ENCODE results near the gene DES. TPM values are rescaled to one million over a fixed set of nuclear protein-coding genes. Genes with fewer than 3 reads are reported as not detected.
A peak's percentile ranks its signal among the peaks of the same experiment; 100 is the strongest.

Gene DES
- total and polyA plus RNA-seq, 2 of the 13 experiments (the other 11 are each of a cell fraction or from before 2014, with no cell fraction given) = not detected

DNA sequence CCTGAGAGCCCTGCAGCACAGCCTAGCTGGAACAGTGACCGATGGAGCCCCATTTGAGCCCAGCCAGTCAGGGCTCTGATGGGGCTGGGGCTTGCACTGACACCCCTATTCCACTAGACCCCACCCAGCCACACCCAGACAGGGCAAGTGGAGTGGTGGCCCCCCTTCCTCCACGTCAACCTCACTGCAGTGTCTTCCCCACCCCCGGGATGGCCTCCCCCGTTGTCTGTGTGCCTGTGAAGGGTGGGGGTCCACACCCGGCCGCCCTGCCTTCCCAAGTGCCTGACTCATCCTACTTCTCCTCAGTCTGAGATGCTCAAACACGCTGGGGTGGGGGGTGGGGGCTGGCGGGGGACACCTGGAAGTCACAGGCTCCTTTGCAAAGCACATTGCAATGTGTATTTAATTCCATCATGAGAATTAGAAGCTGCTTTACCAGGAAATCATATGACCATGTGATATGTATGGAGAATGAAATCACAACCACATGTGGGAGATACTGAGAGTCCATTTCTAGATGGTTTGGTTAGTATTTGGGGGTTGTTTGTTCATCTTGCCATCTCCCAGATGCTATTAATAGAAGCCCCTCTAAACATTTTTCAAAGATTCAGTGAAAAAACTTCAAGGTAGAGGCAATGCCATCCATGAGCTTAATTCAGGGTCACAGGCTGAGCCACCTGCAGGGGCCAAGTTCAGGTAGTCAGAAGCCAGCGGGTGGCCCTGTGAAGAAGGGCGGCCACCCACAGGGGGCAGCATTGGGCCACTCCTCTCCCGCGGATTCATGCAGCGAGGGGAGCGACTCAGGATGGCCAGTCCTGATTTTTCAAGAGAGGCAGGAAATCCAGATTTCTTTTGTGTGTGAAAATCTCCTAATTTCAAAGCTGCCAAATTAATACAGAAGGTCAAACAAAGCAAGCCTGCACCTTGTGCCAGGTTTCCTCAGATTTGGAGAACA is 57.8 kb downstream of the DES start (continued):
- TF ChIP-seq, protein P1, sequence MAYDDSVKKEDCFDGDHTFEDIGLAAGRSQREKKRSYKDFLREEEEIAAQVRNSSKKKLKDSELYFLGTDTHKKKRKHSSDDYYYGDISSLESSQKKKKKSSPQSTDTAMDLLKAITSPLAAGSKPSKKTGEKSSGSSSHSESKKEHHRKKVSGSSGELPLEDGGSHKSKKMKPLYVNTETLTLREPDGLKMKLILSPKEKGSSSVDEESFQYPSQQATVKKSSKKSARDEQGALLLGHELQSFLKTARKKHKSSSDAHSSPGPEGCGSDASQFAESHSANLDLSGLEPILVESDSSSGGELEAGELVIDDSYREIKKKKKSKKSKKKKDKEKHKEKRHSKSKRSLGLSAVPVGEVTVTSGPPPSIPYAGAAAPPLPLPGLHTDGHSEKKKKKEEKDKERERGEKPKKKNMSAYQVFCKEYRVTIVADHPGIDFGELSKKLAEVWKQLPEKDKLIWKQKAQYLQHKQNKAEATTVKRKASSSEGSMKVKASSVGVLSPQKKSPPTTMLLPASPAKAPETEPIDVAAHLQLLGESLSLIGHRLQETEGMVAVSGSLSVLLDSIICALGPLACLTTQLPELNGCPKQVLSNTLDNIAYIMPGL (CRISPR knock-in tag; IDR thresholded peaks at IDR 0.05; ENCODE audit: borderline replicate concordance in 1 of 2, low read depth in 1 of 2) = peak in 1 of 2 experiments; percentile 30; a peak in 1 of 4 replicates
- TF ChIP-seq HNRNPH1 (optimal IDR thresholded peaks at IDR 0.05; ENCODE audit: low read depth, low read length) = no peak
- TF ChIP-seq TBX2 (CRISPR knock-in tag; IDR thresholded peaks at IDR 0.05; ENCODE audit: borderline replicate concordance) = no peak
- TF ChIP-seq HNRNPL (IDR thresholded peaks at IDR 0.05; ENCODE audit: low read depth, low read length) = no peak
- TF ChIP-seq, protein P2, sequence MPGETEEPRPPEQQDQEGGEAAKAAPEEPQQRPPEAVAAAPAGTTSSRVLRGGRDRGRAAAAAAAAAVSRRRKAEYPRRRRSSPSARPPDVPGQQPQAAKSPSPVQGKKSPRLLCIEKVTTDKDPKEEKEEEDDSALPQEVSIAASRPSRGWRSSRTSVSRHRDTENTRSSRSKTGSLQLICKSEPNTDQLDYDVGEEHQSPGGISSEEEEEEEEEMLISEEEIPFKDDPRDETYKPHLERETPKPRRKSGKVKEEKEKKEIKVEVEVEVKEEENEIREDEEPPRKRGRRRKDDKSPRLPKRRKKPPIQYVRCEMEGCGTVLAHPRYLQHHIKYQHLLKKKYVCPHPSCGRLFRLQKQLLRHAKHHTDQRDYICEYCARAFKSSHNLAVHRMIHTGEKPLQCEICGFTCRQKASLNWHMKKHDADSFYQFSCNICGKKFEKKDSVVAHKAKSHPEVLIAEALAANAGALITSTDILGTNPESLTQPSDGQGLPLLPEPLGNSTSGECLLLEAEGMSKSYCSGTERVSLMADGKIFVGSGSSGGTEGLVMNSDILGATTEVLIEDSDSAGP (CRISPR knock-in tag; IDR thresholded peaks at IDR 0.05; ENCODE audit: borderline replicate concordance) = no peak
- TF ChIP-seq XRCC5 (optimal IDR thresholded peaks at IDR 0.05; ENCODE audit: low read length) = peak; percentile 89
- TF ChIP-seq, protein P3, sequence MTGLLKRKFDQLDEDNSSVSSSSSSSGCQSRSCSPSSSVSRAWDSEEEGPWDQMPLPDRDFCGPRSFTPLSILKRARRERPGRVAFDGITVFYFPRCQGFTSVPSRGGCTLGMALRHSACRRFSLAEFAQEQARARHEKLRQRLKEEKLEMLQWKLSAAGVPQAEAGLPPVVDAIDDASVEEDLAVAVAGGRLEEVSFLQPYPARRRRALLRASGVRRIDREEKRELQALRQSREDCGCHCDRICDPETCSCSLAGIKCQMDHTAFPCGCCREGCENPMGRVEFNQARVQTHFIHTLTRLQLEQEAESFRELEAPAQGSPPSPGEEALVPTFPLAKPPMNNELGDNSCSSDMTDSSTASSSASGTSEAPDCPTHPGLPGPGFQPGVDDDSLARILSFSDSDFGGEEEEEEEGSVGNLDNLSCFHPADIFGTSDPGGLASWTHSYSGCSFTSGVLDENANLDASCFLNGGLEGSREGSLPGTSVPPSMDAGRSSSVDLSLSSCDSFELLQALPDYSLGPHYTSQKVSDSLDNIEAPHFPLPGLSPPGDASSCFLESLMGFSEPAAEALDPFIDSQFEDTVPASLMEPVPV (CRISPR knock-in tag; IDR thresholded peaks at IDR 0.05) = no peak
- TF ChIP-seq ZNF501 (CRISPR knock-in tag; IDR thresholded peaks at IDR 0.05) = no peak
- TF ChIP-seq DPF2 (CRISPR knock-in tag; IDR thresholded peaks at IDR 0.05; ENCODE audit: borderline replicate concordance, low read depth) = no peak
- 0 out of 2 replicates have a peak, but pooled peaks have one; percentile 10 for TF ChIP-seq RARA (CRISPR knock-in tag; IDR thresholded peaks at IDR 0.05)
- TF ChIP-seq, protein P4, sequence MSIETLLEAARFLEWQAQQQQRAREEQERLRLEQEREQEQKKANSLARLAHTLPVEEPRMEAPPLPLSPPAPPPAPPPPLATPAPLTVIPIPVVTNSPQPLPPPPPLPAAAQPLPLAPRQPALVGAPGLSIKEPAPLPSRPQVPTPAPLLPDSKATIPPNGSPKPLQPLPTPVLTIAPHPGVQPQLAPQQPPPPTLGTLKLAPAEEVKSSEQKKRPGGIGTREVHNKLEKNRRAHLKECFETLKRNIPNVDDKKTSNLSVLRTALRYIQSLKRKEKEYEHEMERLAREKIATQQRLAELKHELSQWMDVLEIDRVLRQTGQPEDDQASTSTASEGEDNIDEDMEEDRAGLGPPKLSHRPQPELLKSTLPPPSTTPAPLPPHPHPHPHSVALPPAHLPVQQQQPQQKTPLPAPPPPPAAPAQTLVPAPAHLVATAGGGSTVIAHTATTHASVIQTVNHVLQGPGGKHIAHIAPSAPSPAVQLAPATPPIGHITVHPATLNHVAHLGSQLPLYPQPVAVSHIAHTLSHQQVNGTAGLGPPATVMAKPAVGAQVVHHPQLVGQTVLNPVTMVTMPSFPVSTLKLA (IDR thresholded peaks at IDR 0.05) = peak; percentile 43; the same call in 1 of the 2 replicates
- TF ChIP-seq, protein P5, sequence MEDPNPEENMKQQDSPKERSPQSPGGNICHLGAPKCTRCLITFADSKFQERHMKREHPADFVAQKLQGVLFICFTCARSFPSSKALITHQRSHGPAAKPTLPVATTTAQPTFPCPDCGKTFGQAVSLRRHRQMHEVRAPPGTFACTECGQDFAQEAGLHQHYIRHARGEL (CRISPR knock-in tag; IDR thresholded peaks at IDR 0.05) = no peak
- no peak for TF ChIP-seq ZNF772 (CRISPR knock-in tag; IDR thresholded peaks at IDR 0.05)

Data from HepG2 (cell line).